GM12878 (cell line): ENCODE data around the gene REL. TPM values are rescaled to one million over a fixed set of nuclear protein-coding genes. Genes with fewer than 3 reads are reported as not detected.

Experiments
- ATAC-seq: fragments of 200-7000 bp; cut with Tn5 transposase; 3 replicates; pipeline ENCODE4 v1.9.1; 2020; ENCODE audit warnings: mild to moderate bottlenecking, moderate library complexity
- BruUV-seq: library from RNA; stranded (reverse); fragments of 400-500 nt; replicated peaks from 2 replicates; lab custom pipeline; 2021; lab: Mats Ljungman, UMichigan
- CTCF ChIA-PET: fragments of 300-600 bp; sonication (Branson Sonifier 250); formaldehyde crosslinking; extraction: SDS; loops from one replicate; lab custom pipeline; 2021; ENCODE audit warnings: inconsistent platforms; lab: Yijun Ruan, JAX
- POLR2A ChIA-PET: fragments of 350-600 bp; formaldehyde crosslinking; extraction: SDS; loops from one replicate; lab custom pipeline; 2021; ENCODE audit warnings: inconsistent platforms; lab: Charles Lee
- RAD21 ChIA-PET: fragments of 300-600 bp; sonication (Branson Sonifier 250); formaldehyde crosslinking; loops from one replicate; lab custom pipeline; 2023; ENCODE audit warnings: antibody characterized with exemption; ENCODE audit not compliant: unreplicated experiment; lab: Charles Lee
- SMC1A ChIA-PET: fragments of 300-600 bp; sonication (Branson Sonifier 250); formaldehyde crosslinking; loops from one replicate; lab custom pipeline; 2023; ENCODE audit not compliant: unreplicated experiment, uncharacterized antibody; lab: Charles Lee
- DNase-seq: peaks from one replicate; pipeline ENCODE4 v3.0.0-alpha.2; 2011; ENCODE audit warnings: low read depth, low spot score
- FAIRE-seq: peaks from 3 replicates; lab custom pipeline; 2011; peaks lifted over from hg19 to GRCh38; lab: Jason Lieb, UNC
- H2AFZ ChIP-seq: 2 replicates; pipeline ENCODE4 v1.6.0; 2011; ENCODE audit warnings: low read depth, low read length, control low read depth; ENCODE audit not compliant: control insufficient read depth
- H3K27ac ChIP-seq: 2 replicates; pipeline ENCODE4 v1.5.1; 2011; ENCODE audit warnings: control low read depth; ENCODE audit not compliant: control insufficient read depth, insufficient read depth
- H3K27me3 ChIP-seq, 2 experiments: replicated peaks in 1 of 2; 2 replicates each; pipeline versions ENCODE4 v1.6.0 to v1.6.1; 2011; ENCODE audit warnings: low read length in 1 of 2; ENCODE audit not compliant: control insufficient read depth in 2 of 2, insufficient read depth in 2 of 2
- H3K36me3 ChIP-seq, 2 experiments: 2 replicates each; pipeline ENCODE4 v1.5.1; 2011; ENCODE audit warnings: low read length in 1 of 2; ENCODE audit not compliant: control insufficient read depth in 2 of 2, insufficient read depth in 2 of 2
- H3K4me1 ChIP-seq: 2 replicates; pipeline ENCODE4 v1.6.1; 2011; ENCODE audit warnings: mild to moderate bottlenecking, low read length, moderate library complexity, mixed read lengths; ENCODE audit not compliant: control insufficient read depth, insufficient read depth
- H3K4me2 ChIP-seq: 2 replicates; pipeline ENCODE4 v1.6.0; 2011; ENCODE audit warnings: control low read depth; ENCODE audit not compliant: control insufficient read depth, insufficient read depth
- H3K4me3 ChIP-seq: fragments of 200-600 bp; sonication (generic); 2 replicates; pipeline ENCODE4 v1.5.1; 2016
- H3K79me2 ChIP-seq: 2 replicates; pipeline ENCODE4 v1.6.0; 2011; ENCODE audit warnings: low read length; ENCODE audit not compliant: control insufficient read depth, insufficient read depth
- H3K9ac ChIP-seq: 2 replicates; pipeline ENCODE4 v1.8.0; 2011; ENCODE audit warnings: low read length, control low read depth, mixed read lengths; ENCODE audit not compliant: control insufficient read depth, insufficient read depth
- H3K9me3 ChIP-seq: replicated peaks from 3 replicates; pipeline ENCODE4 v1.5.1; 2011; ENCODE audit warnings: mild to moderate bottlenecking, low read length; ENCODE audit not compliant: control insufficient read depth, insufficient read depth
- H4K20me1 ChIP-seq: 2 replicates; pipeline ENCODE4 v1.6.0; 2011; ENCODE audit not compliant: control insufficient read depth, insufficient read depth
- ATF7 ChIP-seq: fragments of 450-650 bp; IDR thresholded peaks from 2 replicates; pipeline ENCODE4 v1.6.1; 2016; ENCODE audit warnings: low read depth, mild to moderate bottlenecking
- EGR1 ChIP-seq, 2 experiments: IDR thresholded peaks; 1 replicate in 1 of 2; 2 replicates in 1 of 2; pipeline ENCODE4 v1.6.1; 2011 to 2012; ENCODE audit warnings: low read depth in 2 of 2, low read length in 2 of 2, borderline replicate concordance in 1 of 2, mild to moderate bottlenecking in 1 of 2, moderate library complexity in 1 of 2
- SMARCA5 ChIP-seq: fragments of 450-650 bp; IDR thresholded peaks from 2 replicates; pipeline ENCODE4 v1.6.1; 2017; ENCODE audit warnings: mild to moderate bottlenecking
- SMC3 ChIP-seq: IDR thresholded peaks from 2 replicates; pipeline ENCODE4 v1.6.1; 2011; ENCODE audit warnings: low read length, improper control_type of control experiment, borderline replicate concordance
- WGBS: methylation state at CpG from one replicate; pipeline ENCODE4 v1.1.6; 2016; ENCODE audit warnings: low lambda C conversion rate; ENCODE audit not compliant: insufficient replicate concordance, insufficient coverage; ENCODE audit errors: missing lambda C conversion rate; 5-methylcytosine and 5-hydroxymethylcytosine counted together
- in situ Hi-C: fragments of 300-500 bp; cut with MboI; formaldehyde crosslinking; loops from 9 replicates; pipeline ENCODE4 v1.14.3; 2018; ENCODE audit warnings: mixed read lengths
- intact Hi-C: fragments of 100-400 bp; cut with micrococcal nuclease; formaldehyde crosslinking; loops from one replicate; pipeline ENCODE4 v1.14.2; 2022; ENCODE audit not compliant: unreplicated experiment
- polyA plus RNA-seq, 11 experiments: library from polyadenylated mRNA; depleted of rRNA in 4 of 11; unstranded in 6 of 11; stranded (reverse) in 5 of 11; fragments of >200 nt; fragmentation: Nextera tagmentation in 4 of 11; fragmentation: Illumina TruSeq in 1 of 11; extraction: Ambion mirVana in 4 of 11; extraction: Trizol in 1 of 11; gene quantifications; 1 replicate in 1 of 11; 2 replicates in 10 of 11; pipeline versions ENCODE4 v1.2.1 to v1.2.3, GENCODE V29; 2011 to 2016; ENCODE audit warnings: inconsistent platforms in 2 of 11, missing spikeins in 2 of 11, low read depth in 1 of 11
- total RNA-seq, 4 experiments: library from RNA; depleted of rRNA in 3 of 4; stranded (reverse); fragments of >200 nt in 3 of 4; fragmentation: Illumina TruSeq in 1 of 4; extraction: Trizol in 1 of 4; gene quantifications; 2 replicates each; pipeline versions ENCODE4 v1.2.1 to v1.2.3, GENCODE V29; 2013 to 2021
- TF ChIP-seq, protein P1 (sequence below): IDR thresholded peaks from 2 replicates; pipeline ENCODE4 v1.6.1; 2012; ENCODE audit warnings: improper control_type of control experiment, low read depth, low read length; ENCODE audit not compliant: insufficient replicate concordance

The REL gene
- total and polyA plus RNA-seq, 10 of the 15 experiments (the other 5 are each of a cell fraction or from before 2014, with no cell fraction given) = 6.3 to 52.4 (median 26.6) TPM

DNA sequence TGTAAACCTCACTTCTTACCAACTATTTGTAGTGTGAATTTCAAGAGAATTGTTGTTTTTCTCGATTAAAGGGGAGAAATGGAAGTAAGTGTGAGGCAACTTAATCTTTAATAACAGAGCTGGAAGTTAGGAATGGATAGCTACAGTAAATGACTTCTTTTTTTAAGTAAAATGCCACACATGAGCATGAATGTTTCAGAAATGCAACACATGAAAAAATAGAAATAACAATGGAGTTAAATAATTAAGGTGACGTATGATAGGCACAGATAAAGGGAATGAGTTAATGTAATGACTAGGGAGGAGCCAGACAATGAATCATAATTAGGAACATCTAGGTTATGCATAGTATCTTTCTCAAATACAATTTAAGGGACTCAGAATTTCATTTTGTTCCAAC lies 3.4 kb downstream of the REL start:
- Histone ChIP-seq H3K36me3 (peaks cover 0 to 4% of the 10 kb centered on the region in 2 experiments; a peak in 1 of 4 replicates), H3K9ac (peak overlapping the region; percentile 90), H3K79me2 (peaks cover 80% of the 10 kb centered on the region), H4K20me1 (no peaks in the 10 kb centered on the region), H3K4me2 (peak overlapping the region; percentile 66), H3K4me3 (peak overlapping the region; percentile 69), H2AFZ (no peak overlapping the region), H3K27me3 (no peaks in the 10 kb centered on the region), H3K9me3 (peaks cover 2% of the 10 kb centered on the region; the same call in 1 of the 3 replicates), H3K27ac (peak overlapping the region; percentile 56), H3K4me1 (peaks cover 12% of the 10 kb centered on the region)
- no TSS peak for BruUV-seq
- ChIA-PET POLR2A (interaction anchor here (0.7 to 1.6 kb wide), 4 partner anchors 10 to 45 kb away, joined by 3 to 4 read pairs (median 3); no protein-coding TSS in a partner anchor), SMC1A (interaction anchor here (0.7 to 11.3 kb wide), 18 partner anchors 9 to 114 kb away, joined by 3 to 112 read pairs (median 4); no protein-coding TSS in a partner anchor), RAD21 (interaction anchor here (0.7 to 7.3 kb wide), 14 partner anchors 11 to 114 kb away, joined by 3 to 78 read pairs (median 3); no protein-coding TSS in a partner anchor), CTCF (interaction anchor here (0.6 to 2.5 kb wide), 6 partner anchors 11 to 114 kb away, joined by 3 to 8 read pairs (median 6); no protein-coding TSS in a partner anchor)
- ATAC-seq (no peak), FAIRE-seq (no peak), DNase-seq (no peak)
- no peak for TF ChIP-seq SMC3
- TF ChIP-seq ATF7 = 0 out of 2 replicates have a peak, but pooled peaks have one; percentile 31
- in situ Hi-C loops (no loop called here), intact Hi-C loops (loop anchor here (5.0 to 10.0 kb wide), 2 partner anchors 180 to 293 kb away; no protein-coding TSS in a partner anchor)
- WGBS = 1% methylated on average over 2 of the region's 2 CpGs

DNA sequence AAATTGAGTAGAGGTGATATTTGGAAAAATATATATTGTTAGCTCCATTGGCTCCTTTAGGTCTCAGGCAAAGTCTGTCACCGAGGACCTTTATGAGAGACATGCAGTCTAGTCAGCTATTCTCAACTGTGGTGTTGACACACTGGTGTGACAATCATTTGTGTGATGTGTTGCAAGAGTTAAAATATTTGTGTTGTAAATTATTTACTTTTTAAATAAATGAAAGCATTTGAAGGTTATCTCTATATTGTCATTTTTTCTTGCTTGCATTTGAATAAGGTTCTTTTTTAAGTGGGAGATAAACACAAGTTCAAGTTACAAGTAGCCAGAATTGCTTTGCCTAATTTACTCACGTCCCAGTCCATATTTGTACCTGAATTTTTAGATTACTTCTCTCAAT lies 4.3 kb downstream of the REL start:
- BruUV-seq = no TSS peak
- ATAC-seq = peak; percentile 24; the same call in 2 of the 3 replicates
- Histone ChIP-seq H3K9me3 (peaks cover 2% of the 10 kb centered on the region; the same call in 1 of the 3 replicates), H3K4me1 (peaks cover 5% of the 10 kb centered on the region), H3K27ac (peak overlapping the region; percentile 56), H3K36me3 (peaks cover 0 to 5% of the 10 kb centered on the region in 2 experiments; a peak in 1 of 4 replicates), H3K79me2 (peaks cover 88% of the 10 kb centered on the region), H2AFZ (no peak overlapping the region), H3K27me3 (no peaks in the 10 kb centered on the region), H3K9ac (peak overlapping the region; percentile 90), H4K20me1 (no peaks in the 10 kb centered on the region), H3K4me3 (peak overlapping the region; percentile 69), H3K4me2 (peak overlapping the region; percentile 66)
- WGBS = 24% methylated on average over 2 of the region's 2 CpGs
- POLR2A ChIA-PET = interaction anchor here (1.0 to 1.6 kb wide), 4 partner anchors 11 to 79 kb away, joined by 3 read pairs; no protein-coding TSS in a partner anchor
- intact Hi-C loops (loop anchor here (10.0 kb wide), 1 partner anchor 181 kb away; no protein-coding TSS in a partner anchor), in situ Hi-C loops (no loop called here)
- CTCF ChIA-PET = interaction anchor here (1.8 to 2.5 kb wide), 3 partner anchors 29 to 107 kb away, joined by 3 to 8 read pairs (median 8); no protein-coding TSS in a partner anchor
- SMC1A ChIA-PET = interaction anchor here (0.6 to 11.3 kb wide), 10 partner anchors 8 to 115 kb away, joined by 3 to 112 read pairs (median 4); no protein-coding TSS in a partner anchor
- no peak for DNase-seq
- RAD21 ChIA-PET = interaction anchor here (0.6 to 7.3 kb wide), 11 partner anchors 12 to 351 kb away, joined by 3 to 78 read pairs (median 6); no protein-coding TSS in a partner anchor
- FAIRE-seq = peak; percentile 7
- no peak for TF ChIP-seq SMARCA5
- no peak for TF ChIP-seq EGR1 (IDR thresholded peaks at IDR 0.05; ENCODE audit: borderline replicate concordance in 1 of 2, low read depth in 2 of 2, low read length in 2 of 2)
- TF ChIP-seq, protein P1, sequence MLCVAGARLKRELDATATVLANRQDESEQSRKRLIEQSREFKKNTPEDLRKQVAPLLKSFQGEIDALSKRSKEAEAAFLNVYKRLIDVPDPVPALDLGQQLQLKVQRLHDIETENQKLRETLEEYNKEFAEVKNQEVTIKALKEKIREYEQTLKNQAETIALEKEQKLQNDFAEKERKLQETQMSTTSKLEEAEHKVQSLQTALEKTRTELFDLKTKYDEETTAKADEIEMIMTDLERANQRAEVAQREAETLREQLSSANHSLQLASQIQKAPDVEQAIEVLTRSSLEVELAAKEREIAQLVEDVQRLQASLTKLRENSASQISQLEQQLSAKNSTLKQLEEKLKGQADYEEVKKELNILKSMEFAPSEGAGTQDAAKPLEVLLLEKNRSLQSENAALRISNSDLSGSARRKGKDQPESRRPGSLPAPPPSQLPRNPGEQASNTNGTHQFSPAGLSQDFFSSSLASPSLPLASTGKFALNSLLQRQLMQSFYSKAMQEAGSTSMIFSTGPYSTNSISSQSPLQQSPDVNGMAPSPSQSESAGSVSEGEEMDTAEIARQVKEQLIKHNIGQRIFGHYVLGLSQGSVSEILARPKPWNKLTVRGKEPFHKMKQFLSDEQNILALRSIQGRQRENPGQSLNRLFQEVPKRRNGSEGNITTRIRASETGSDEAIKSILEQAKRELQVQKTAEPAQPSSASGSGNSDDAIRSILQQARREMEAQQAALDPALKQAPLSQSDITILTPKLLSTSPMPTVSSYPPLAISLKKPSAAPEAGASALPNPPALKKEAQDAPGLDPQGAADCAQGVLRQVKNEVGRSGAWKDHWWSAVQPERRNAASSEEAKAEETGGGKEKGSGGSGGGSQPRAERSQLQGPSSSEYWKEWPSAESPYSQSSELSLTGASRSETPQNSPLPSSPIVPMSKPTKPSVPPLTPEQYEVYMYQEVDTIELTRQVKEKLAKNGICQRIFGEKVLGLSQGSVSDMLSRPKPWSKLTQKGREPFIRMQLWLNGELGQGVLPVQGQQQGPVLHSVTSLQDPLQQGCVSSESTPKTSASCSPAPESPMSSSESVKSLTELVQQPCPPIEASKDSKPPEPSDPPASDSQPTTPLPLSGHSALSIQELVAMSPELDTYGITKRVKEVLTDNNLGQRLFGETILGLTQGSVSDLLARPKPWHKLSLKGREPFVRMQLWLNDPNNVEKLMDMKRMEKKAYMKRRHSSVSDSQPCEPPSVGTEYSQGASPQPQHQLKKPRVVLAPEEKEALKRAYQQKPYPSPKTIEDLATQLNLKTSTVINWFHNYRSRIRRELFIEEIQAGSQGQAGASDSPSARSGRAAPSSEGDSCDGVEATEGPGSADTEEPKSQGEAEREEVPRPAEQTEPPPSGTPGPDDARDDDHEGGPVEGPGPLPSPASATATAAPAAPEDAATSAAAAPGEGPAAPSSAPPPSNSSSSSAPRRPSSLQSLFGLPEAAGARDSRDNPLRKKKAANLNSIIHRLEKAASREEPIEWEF = no peak
